Natural killer cell (primary cell): ENCODE measurements around the gene VWA8. TPM values are rescaled to one million over a fixed set of nuclear protein-coding genes. Genes with fewer than 3 reads are reported as not detected.
A peak's percentile ranks its signal among the peaks of the same experiment; 100 is the strongest.
"Not testable (repeated sequence)": the region's sequence is repeated elsewhere in the genome, so short reads cannot be mapped to it uniquely, and the experiment has no call there.

Source experiments
- ATAC-seq, 3 donors: fragments of 150-1000 bp in 2 of 3; fragments of 200-7000 bp in 1 of 3; cut with Tn5 transposase; 1 replicate in 1 of 3; 2 replicates in 2 of 3; pipeline ENCODE4 v1.10.0; 2021; ENCODE audit warnings: mild to moderate bottlenecking in 2 of 3, moderate library complexity in 2 of 3
- DNase-seq, 2 donors: peaks; one replicate each; pipeline versions ENCODE4 v3.0.0 to v3.0.0-alpha.2; 2013 to 2021; ENCODE audit warnings: mixed read lengths in 1 of 2
- H3K27ac ChIP-seq: one replicate; pipeline ENCODE4 v1.5.1; 2013; ENCODE audit warnings: mild to moderate bottlenecking, low read length
- H3K27me3 ChIP-seq: one replicate; pipeline ENCODE4 v1.6.1; 2013; ENCODE audit warnings: low read length; ENCODE audit not compliant: control insufficient read depth, insufficient read depth
- H3K36me3 ChIP-seq: one replicate; pipeline ENCODE4 v1.6.1; 2013; ENCODE audit warnings: low read length; ENCODE audit not compliant: control insufficient read depth, insufficient read depth
- H3K4me1 ChIP-seq: one replicate; pipeline ENCODE4 v1.6.1; 2013; ENCODE audit warnings: low read length; ENCODE audit not compliant: control insufficient read depth, insufficient read depth
- H3K4me3 ChIP-seq: one replicate; pipeline ENCODE4 v1.5.1; 2013; ENCODE audit warnings: low read length
- H3K9me3 ChIP-seq: one replicate; pipeline ENCODE4 v1.6.1; 2013; ENCODE audit warnings: low read length; ENCODE audit not compliant: control insufficient read depth, insufficient read depth
- H3K27ac Mint-ChIP-seq, 2 donors: one replicate each; pipeline ENCODE4 v1.8.0; 2022; ENCODE audit warnings: mild to moderate bottlenecking in 2 of 2, mixed read lengths in 2 of 2, moderate library complexity in 1 of 2
- H3K27me3 Mint-ChIP-seq, 2 donors: one replicate each; pipeline ENCODE4 v1.8.0; 2022; ENCODE audit warnings: low read depth in 2 of 2, mixed read lengths in 2 of 2
- H3K36me3 Mint-ChIP-seq: one replicate; pipeline ENCODE4 v1.8.0; 2022; ENCODE audit warnings: mixed read lengths
- H3K4me1 Mint-ChIP-seq, 2 donors: one replicate each; pipeline ENCODE4 v1.8.0; 2022; ENCODE audit warnings: mixed read lengths in 2 of 2
- H3K4me3 Mint-ChIP-seq: one replicate; pipeline ENCODE4 v1.8.0; 2022; ENCODE audit warnings: mild to moderate bottlenecking, moderate library complexity, mixed read lengths
- H3K9me3 Mint-ChIP-seq, 2 donors: one replicate each; pipeline ENCODE4 v1.8.0; 2022; ENCODE audit warnings: mixed read lengths in 2 of 2
- WGBS: methylation state at CpG from one replicate; pipeline ENCODE4 v1.1.7; 2013; ENCODE audit warnings: missing lambda C conversion rate; ENCODE audit not compliant: insufficient coverage; 5-methylcytosine and 5-hydroxymethylcytosine counted together
- intact Hi-C: fragments of 100-400 bp; cut with micrococcal nuclease; formaldehyde crosslinking; loops from one replicate; pipeline ENCODE4 v1.14.2; 2022
- total RNA-seq, 4 donors: library from RNA; stranded (reverse); fragments of 120-200 nt in 1 of 4; gene quantifications; one replicate each; pipeline versions ENCODE4 v1.2.3 to v1.2.4, GENCODE V29; 2013 to 2022
- TF ChIP-seq, protein P1 (sequence below): fragments of 200-600 bp; IDR thresholded peaks from one replicate; pipeline ENCODE4 v1.8.0; 2022; ENCODE audit warnings: antibody characterized with exemption

Gene VWA8
- total RNA-seq, 3 donors from 2014 or later (not counting 1 experiment from before 2014, with no cell fraction given), result 21.9 to 27.5 (median 22.6) TPM

GRCh38 chr13:41577436-41577835, 383.5 kb downstream of the VWA8 start:
- Mint-ChIP-seq H3K9me3 (no peaks in the 10 kb centered on the region), H3K36me3 (peaks cover 9% of the 10 kb centered on the region), H3K27me3 (no peaks in the 10 kb centered on the region), H3K27ac (peak overlapping the region in 1 of 2 donors; percentile 39), H3K4me3 (no peak overlapping the region), H3K4me1 (peaks cover 0 to 6% of the 10 kb centered on the region in 2 donors)
- intact Hi-C loops, result no loop called here
- DNase-seq, result no peak
- Histone ChIP-seq H3K27me3 (no peaks in the 10 kb centered on the region), H3K4me1 (no peaks in the 10 kb centered on the region), H3K27ac (no peak overlapping the region), H3K36me3 (peaks cover 3% of the 10 kb centered on the region), H3K9me3 (no peaks in the 10 kb centered on the region), H3K4me3 (no peak overlapping the region)
- ATAC-seq, result no peak
- WGBS, result 59% methylated on average over 4 of the region's 4 CpGs
- TF ChIP-seq, protein P1, sequence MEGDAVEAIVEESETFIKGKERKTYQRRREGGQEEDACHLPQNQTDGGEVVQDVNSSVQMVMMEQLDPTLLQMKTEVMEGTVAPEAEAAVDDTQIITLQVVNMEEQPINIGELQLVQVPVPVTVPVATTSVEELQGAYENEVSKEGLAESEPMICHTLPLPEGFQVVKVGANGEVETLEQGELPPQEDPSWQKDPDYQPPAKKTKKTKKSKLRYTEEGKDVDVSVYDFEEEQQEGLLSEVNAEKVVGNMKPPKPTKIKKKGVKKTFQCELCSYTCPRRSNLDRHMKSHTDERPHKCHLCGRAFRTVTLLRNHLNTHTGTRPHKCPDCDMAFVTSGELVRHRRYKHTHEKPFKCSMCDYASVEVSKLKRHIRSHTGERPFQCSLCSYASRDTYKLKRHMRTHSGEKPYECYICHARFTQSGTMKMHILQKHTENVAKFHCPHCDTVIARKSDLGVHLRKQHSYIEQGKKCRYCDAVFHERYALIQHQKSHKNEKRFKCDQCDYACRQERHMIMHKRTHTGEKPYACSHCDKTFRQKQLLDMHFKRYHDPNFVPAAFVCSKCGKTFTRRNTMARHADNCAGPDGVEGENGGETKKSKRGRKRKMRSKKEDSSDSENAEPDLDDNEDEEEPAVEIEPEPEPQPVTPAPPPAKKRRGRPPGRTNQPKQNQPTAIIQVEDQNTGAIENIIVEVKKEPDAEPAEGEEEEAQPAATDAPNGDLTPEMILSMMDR, result no peak

DNA sequence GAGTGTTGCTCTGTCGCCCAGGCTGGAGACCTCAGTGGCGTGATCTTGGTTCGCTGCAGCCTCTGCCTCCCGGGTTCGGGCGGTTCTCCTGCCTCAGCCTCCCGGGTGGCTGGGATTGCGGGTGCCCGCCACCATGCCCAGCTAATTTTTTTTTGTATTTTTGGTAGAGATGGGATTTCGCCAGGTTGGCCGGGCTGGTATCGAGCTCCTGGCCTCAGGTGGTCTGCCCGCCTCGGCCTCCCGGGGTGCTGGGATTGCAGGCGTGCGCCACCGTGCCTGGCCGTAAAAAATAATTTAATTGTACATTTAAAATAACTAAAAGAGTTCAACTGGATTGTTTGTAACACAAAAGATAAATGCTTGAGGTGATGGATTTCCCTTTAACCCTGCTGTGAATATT, 387.3 kb downstream of the VWA8 start:
- intact Hi-C loops, H3K4me3 Mint-ChIP-seq, H3K27me3 Mint-ChIP-seq, H3K4me1 ChIP-seq, H3K4me1 Mint-ChIP-seq, H3K9me3 Mint-ChIP-seq, H3K27me3 ChIP-seq, H3K27ac ChIP-seq, H3K9me3 ChIP-seq, ATAC-seq, H3K4me3 ChIP-seq, H3K27ac Mint-ChIP-seq, DNase-seq, H3K36me3 Mint-ChIP-seq, H3K36me3 ChIP-seq: not testable (repeated sequence)
- WGBS, result 98% methylated on average over 13 of the region's 19 CpGs

- H3K36me3 Mint-ChIP-seq, H3K4me3 ChIP-seq, H3K27me3 Mint-ChIP-seq, H3K27me3 ChIP-seq, DNase-seq, H3K36me3 ChIP-seq, ATAC-seq, H3K27ac Mint-ChIP-seq, H3K9me3 ChIP-seq, H3K4me1 Mint-ChIP-seq, H3K4me1 ChIP-seq, intact Hi-C loops, H3K9me3 Mint-ChIP-seq, H3K4me3 Mint-ChIP-seq, H3K27ac ChIP-seq: not testable (repeated sequence)
- WGBS, result 97% methylated on average over 32 of the region's 33 CpGs
These were observed 389.0 kb downstream of the VWA8 start for GRCh38 chr13:41571817-41572340.

GRCh38 chr13:41568972-41569351, 391.9 kb downstream of the VWA8 start:
- Mint-ChIP-seq H3K27ac (peak overlapping the region in 1 of 2 donors; percentile 34), H3K4me1 (no peaks in the 10 kb centered on the region), H3K27me3 (no peaks in the 10 kb centered on the region), H3K9me3 (no peaks in the 10 kb centered on the region), H3K36me3 (no peaks in the 10 kb centered on the region), H3K4me3 (no peak overlapping the region)
- Histone ChIP-seq H3K4me3 (no peak overlapping the region), H3K9me3 (no peaks in the 10 kb centered on the region), H3K27me3 (no peaks in the 10 kb centered on the region), H3K27ac (no peak overlapping the region), H3K4me1 (no peaks in the 10 kb centered on the region), H3K36me3 (peaks cover 3% of the 10 kb centered on the region)
- WGBS, result 93% methylated on average over 3 of the region's 3 CpGs
- DNase-seq, result no peak
- TF ChIP-seq, protein P1, result no peak
- no peak for ATAC-seq
- intact Hi-C loops, result no loop called here
